SU-DHL-6 (cell line): ENCODE results near the gene EOMES.

Experiments
- EZH2phosphoT487 ChIP-seq: fragments of 200-600 bp; sonication (generic), shearing (Covaris generic); conservative IDR thresholded peaks from 2 replicates; pipeline ENCODE4 v1.6.1; 2018; ENCODE audit warnings: mild to moderate bottlenecking, antibody characterized with exemption, low read length, moderate library complexity, mixed read lengths
- TF ChIP-seq, protein P1 (sequence below): fragments of 200-600 bp; sonication (generic); IDR thresholded peaks from one replicate; pipeline ENCODE4 v1.5.1; 2017; ENCODE audit warnings: antibody characterized with exemption, mild to moderate bottlenecking, low read length, moderate library complexity; ENCODE audit not compliant: insufficient read depth, poor library complexity, severe bottlenecking

DNA sequence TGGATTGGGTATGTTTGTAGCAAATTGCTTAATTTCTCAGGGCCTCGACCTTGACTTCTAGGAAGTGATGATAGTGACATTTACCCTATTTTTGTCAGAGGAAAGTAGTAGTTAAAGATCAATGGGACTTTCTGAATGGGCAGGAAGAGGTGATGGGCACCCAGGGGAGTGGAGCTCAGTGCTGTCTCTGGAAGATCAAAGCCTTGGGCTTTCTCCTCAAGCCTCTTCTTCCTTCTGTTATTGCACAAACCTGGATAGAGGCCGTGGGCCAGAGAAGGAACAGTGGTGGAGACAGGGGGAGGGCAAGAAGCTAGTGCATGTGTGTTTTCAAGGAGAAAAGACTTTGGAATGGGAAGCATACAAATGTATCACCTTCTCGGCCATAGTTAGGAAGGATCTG, 44.9 kb upstream of the EOMES start:
- TF ChIP-seq, protein P1, sequence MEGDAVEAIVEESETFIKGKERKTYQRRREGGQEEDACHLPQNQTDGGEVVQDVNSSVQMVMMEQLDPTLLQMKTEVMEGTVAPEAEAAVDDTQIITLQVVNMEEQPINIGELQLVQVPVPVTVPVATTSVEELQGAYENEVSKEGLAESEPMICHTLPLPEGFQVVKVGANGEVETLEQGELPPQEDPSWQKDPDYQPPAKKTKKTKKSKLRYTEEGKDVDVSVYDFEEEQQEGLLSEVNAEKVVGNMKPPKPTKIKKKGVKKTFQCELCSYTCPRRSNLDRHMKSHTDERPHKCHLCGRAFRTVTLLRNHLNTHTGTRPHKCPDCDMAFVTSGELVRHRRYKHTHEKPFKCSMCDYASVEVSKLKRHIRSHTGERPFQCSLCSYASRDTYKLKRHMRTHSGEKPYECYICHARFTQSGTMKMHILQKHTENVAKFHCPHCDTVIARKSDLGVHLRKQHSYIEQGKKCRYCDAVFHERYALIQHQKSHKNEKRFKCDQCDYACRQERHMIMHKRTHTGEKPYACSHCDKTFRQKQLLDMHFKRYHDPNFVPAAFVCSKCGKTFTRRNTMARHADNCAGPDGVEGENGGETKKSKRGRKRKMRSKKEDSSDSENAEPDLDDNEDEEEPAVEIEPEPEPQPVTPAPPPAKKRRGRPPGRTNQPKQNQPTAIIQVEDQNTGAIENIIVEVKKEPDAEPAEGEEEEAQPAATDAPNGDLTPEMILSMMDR, result no peak
- no peak for TF ChIP-seq EZH2phosphoT487
